ENCODE measurements around the gene ILKAP. TPM values are rescaled to one million over a fixed set of nuclear protein-coding genes. Genes with fewer than 3 reads are reported as not detected.

The ILKAP gene
- total RNA-seq, 4 donors from 2014 or later, result 18.5 to 45.5 (median 35.1) TPM

- no peak overlapping the region for H3K27ac ChIP-seq
- no peak overlapping the region for H3K4me3 ChIP-seq
- H3K4me1 ChIP-seq, result peaks cover 0 to 16% (median 0%) of the 10 kb centered on the region in 3 donors
- H3K9me3 ChIP-seq, result no peaks in the 10 kb centered on the region
- H3K36me3 ChIP-seq, result peaks cover 0 to 18% of the 10 kb centered on the region in 2 donors
- no peaks in the 10 kb centered on the region for H3K27me3 ChIP-seq
- no peak for ATAC-seq
- WGBS, 2 donors (ENCODE audit: low coverage in 1 of 2), result 73 to 79% methylated on average over 5 to 8 of the region's 22 CpGs
- TF ChIP-seq POLR2AphosphoS5 (IDR thresholded peaks at IDR 0.05), result no peak
Observed at GRCh38 chr2:238129166-238130010, 74.1 kb downstream of the ILKAP start.

- H3K27me3 ChIP-seq, result no peaks in the 10 kb centered on the region
- TF ChIP-seq CTCF (IDR thresholded peaks at IDR 0.05) (no peak), POLR2A (IDR thresholded peaks at IDR 0.05) (no peak), EP300 (IDR thresholded peaks at IDR 0.05) (no peak), POLR2AphosphoS5 (IDR thresholded peaks at IDR 0.05) (no peak)
- no peak overlapping the region for H3K4me3 ChIP-seq
- no peaks in the 10 kb centered on the region for H3K9me3 ChIP-seq
- H3K36me3 ChIP-seq, result peaks cover 0 to 18% of the 10 kb centered on the region in 2 donors
- no peak for ATAC-seq
- no CpG with 5 or more reads among the region's 30 CpGs for WGBS, 2 donors (ENCODE audit: low coverage in 1 of 2)
- peaks cover 0 to 16% (median 0%) of the 10 kb centered on the region in 3 donors for H3K4me1 ChIP-seq
- H3K27ac ChIP-seq, result no peak overlapping the region
Observed at GRCh38 chr2:238128534-238129001, 74.9 kb downstream of the ILKAP start.

- Histone ChIP-seq H3K27ac (no peak overlapping the region), H3K27me3 (no peaks in the 10 kb centered on the region), H3K36me3 (peaks cover 0 to 18% of the 10 kb centered on the region in 2 donors), H3K4me3 (peak overlapping the region in 1 of 2 donors; percentile 46), H3K4me1 (peaks cover 0 to 16% (median 0%) of the 10 kb centered on the region in 3 donors), H3K9me3 (no peaks in the 10 kb centered on the region)
- no peak for ATAC-seq
- no peak for TF ChIP-seq EP300 (IDR thresholded peaks at IDR 0.05)
- TF ChIP-seq POLR2A (IDR thresholded peaks at IDR 0.05), result no peak
- whole genome bisulfite sequencing, 2 donors (ENCODE audit: low coverage in 1 of 2), result 87% methylated on average over 3 of the region's 22 CpGs; no CpG with 5 or more reads in 1 of the 2 donors
Observed at GRCh38 chr2:238128061-238128440, 75.4 kb downstream of the ILKAP start.

GRCh38 chr2:238127165-238128060 lies 76.1 kb downstream of the ILKAP start:
- H3K4me1 ChIP-seq, result peaks cover 0 to 16% (median 0%) of the 10 kb centered on the region in 3 donors
- no peaks in the 10 kb centered on the region for H3K27me3 ChIP-seq
- peak; percentile 71 for ATAC-seq
- peak overlapping the region in 1 of 4 donors; percentile 31 for H3K27ac ChIP-seq
- H3K4me3 ChIP-seq, result peak overlapping the region in 1 of 2 donors; percentile 46
- 14 to 20% methylated on average over 4 to 7 of the region's 36 CpGs for WGBS, 2 donors (ENCODE audit: low coverage in 1 of 2)
- peak in 3 of 4 experiments; percentile 20 to 35 (median 28) for TF ChIP-seq CTCF (IDR thresholded peaks at IDR 0.05)
- no peak for TF ChIP-seq POLR2A (IDR thresholded peaks at IDR 0.05)
- TF ChIP-seq EP300 (IDR thresholded peaks at IDR 0.05), result no peak
- no peaks in the 10 kb centered on the region for H3K9me3 ChIP-seq
- H3K36me3 ChIP-seq, result peaks cover 0 to 18% of the 10 kb centered on the region in 2 donors

- TF ChIP-seq EP300 (IDR thresholded peaks at IDR 0.05), result no peak
- TF ChIP-seq POLR2A (IDR thresholded peaks at IDR 0.05), result no peak
- no peak for TF ChIP-seq CTCF (IDR thresholded peaks at IDR 0.05)
- TF ChIP-seq POLR2AphosphoS5 (IDR thresholded peaks at IDR 0.05), result no peak
- Histone ChIP-seq H3K9me3 (no peaks in the 10 kb centered on the region), H3K36me3 (peaks cover 0 to 18% of the 10 kb centered on the region in 2 donors), H3K4me1 (peaks cover 0 to 16% (median 0%) of the 10 kb centered on the region in 3 donors), H3K27ac (no peak overlapping the region), H3K4me3 (peak overlapping the region in 1 of 2 donors; percentile 46), H3K27me3 (no peaks in the 10 kb centered on the region)
- no peak for ATAC-seq
- WGBS, 2 donors (ENCODE audit: low coverage in 1 of 2), result 51 to 92% methylated on average over 2 of the region's 2 CpGs
Observed at GRCh38 chr2:238126775-238127164, 76.7 kb downstream of the ILKAP start.

Data from gastroesophageal sphincter (tissue), 4 donors.